HEK293 (cell line): ENCODE data around the gene ILRUN.
"Not testable (repeated sequence)": the region's sequence is repeated elsewhere in the genome, so short reads cannot be mapped to it uniquely, and the experiment has no call there.

Experiments used
- CTCF ChIA-PET: fragments of 350-600 bp; formaldehyde crosslinking; extraction: SDS; loops from one replicate; lab custom pipeline; 2021; ENCODE audit warnings: antibody characterized with exemption; lab: Yijun Ruan, JAX
- POLR2A ChIA-PET: fragments of 300-600 bp; formaldehyde crosslinking; extraction: SDS; loops from one replicate; lab custom pipeline; 2020; ENCODE audit warnings: antibody characterized with exemption, inconsistent platforms; lab: Yijun Ruan, JAX
- H3K27ac ChIP-seq: fragments of 200-500 bp; sonication (Bioruptor generic); 2 replicates; pipeline ENCODE4 v1.5.1; 2014; ENCODE audit warnings: low read depth, low read length, control low read depth, inconsistent platforms; ENCODE audit errors: extremely low read depth
- H3K36me3 ChIP-seq, 2 experiments: fragments of 200-500 bp in 1 of 2; sonication (Bioruptor generic) in 1 of 2; 1 replicate in 1 of 2; 2 replicates in 1 of 2; pipeline ENCODE4 v1.5.1; 2014 to 2017; ENCODE audit warnings: inconsistent platforms in 2 of 2, low read length in 2 of 2; ENCODE audit not compliant: control insufficient read depth in 2 of 2, insufficient read depth in 1 of 2
- H3K4me1 ChIP-seq: fragments of 200-500 bp; sonication (Bioruptor generic); 2 replicates; pipeline ENCODE4 v1.5.1; 2014; ENCODE audit warnings: mild to moderate bottlenecking, low read length, inconsistent platforms; ENCODE audit not compliant: control insufficient read depth, insufficient read depth
- H3K4me3 ChIP-seq: 2 replicates; pipeline ENCODE4 v1.5.1; 2011; ENCODE audit warnings: low read depth, mild to moderate bottlenecking, control low read depth, low read length, moderate library complexity
- H3K9me3 ChIP-seq: fragments of 200-500 bp; sonication (Bioruptor generic); 2 replicates; pipeline ENCODE4 v1.5.1; 2014; ENCODE audit warnings: low read depth, low read length, inconsistent platforms; ENCODE audit not compliant: control insufficient read depth, insufficient read depth
- ATF2 ChIP-seq: fragments of 450-650 bp; formaldehyde crosslinking; IDR thresholded peaks from 2 replicates; pipeline ENCODE4 v1.5.1; 2016; ENCODE audit warnings: missing biosample characterization, missing genetic modification characterization, low read depth
- GFI1B ChIP-seq: fragments of 450-650 bp; formaldehyde crosslinking; IDR thresholded peaks from 2 replicates; pipeline ENCODE4 v1.5.1; 2016; ENCODE audit warnings: missing biosample characterization, missing genetic modification characterization
- ZBTB11 ChIP-seq: fragments of 450-650 bp; formaldehyde crosslinking; conservative IDR thresholded peaks from 2 replicates; pipeline ENCODE4 v1.5.1; 2016; ENCODE audit warnings: low read depth, missing biosample characterization, missing genetic modification characterization
- ZBTB8A ChIP-seq: fragments of 450-650 bp; formaldehyde crosslinking; IDR thresholded peaks from 2 replicates; pipeline ENCODE4 v1.5.1; 2016; ENCODE audit warnings: missing biosample characterization, missing genetic modification characterization
- ZNF10 ChIP-seq: fragments of 450-650 bp; formaldehyde crosslinking; IDR thresholded peaks from 2 replicates; pipeline ENCODE4 v1.5.1; 2017; ENCODE audit warnings: missing biosample characterization, missing genetic modification characterization
- ZNF121 ChIP-seq: fragments of 450-650 bp; formaldehyde crosslinking; IDR thresholded peaks from 2 replicates; pipeline ENCODE4 v1.5.1; 2016; ENCODE audit warnings: missing biosample characterization, missing genetic modification characterization
- ZNF133 ChIP-seq: fragments of 450-650 bp; formaldehyde crosslinking; IDR thresholded peaks from 2 replicates; pipeline ENCODE4 v1.5.1; 2016; ENCODE audit warnings: missing biosample characterization, missing genetic modification characterization
- ZNF16 ChIP-seq: fragments of 450-650 bp; formaldehyde crosslinking; IDR thresholded peaks from 2 replicates; pipeline ENCODE4 v1.5.1; 2016; ENCODE audit warnings: low read depth, missing biosample characterization, missing genetic modification characterization
- ZNF324 ChIP-seq: fragments of 450-650 bp; formaldehyde crosslinking; IDR thresholded peaks from 2 replicates; pipeline ENCODE4 v1.5.1; 2016; ENCODE audit warnings: missing biosample characterization, missing genetic modification characterization
- ZNF354C ChIP-seq: fragments of 450-650 bp; formaldehyde crosslinking; IDR thresholded peaks from 2 replicates; pipeline ENCODE4 v1.5.1; 2016; ENCODE audit warnings: missing biosample characterization, missing genetic modification characterization, low read depth, borderline replicate concordance
- ZNF37A ChIP-seq: fragments of 450-650 bp; IDR thresholded peaks from 2 replicates; pipeline ENCODE4 v1.5.1; 2018; ENCODE audit warnings: missing biosample characterization, missing genetic modification characterization
- ZNF555 ChIP-seq: fragments of 450-650 bp; formaldehyde crosslinking; conservative IDR thresholded peaks from 2 replicates; pipeline ENCODE4 v1.5.1; 2017; ENCODE audit warnings: missing biosample characterization, mild to moderate bottlenecking, missing genetic modification characterization, inconsistent platforms
- ZNF558 ChIP-seq: fragments of 450-650 bp; formaldehyde crosslinking; IDR thresholded peaks from 2 replicates; pipeline ENCODE4 v1.5.1; 2016; ENCODE audit warnings: missing biosample characterization, missing genetic modification characterization
- ZNF600 ChIP-seq: fragments of 450-650 bp; formaldehyde crosslinking; IDR thresholded peaks from 2 replicates; pipeline ENCODE4 v1.5.1; 2016; ENCODE audit warnings: missing biosample characterization, missing genetic modification characterization
- ZNF629 ChIP-seq: fragments of 450-650 bp; formaldehyde crosslinking; IDR thresholded peaks from 2 replicates; pipeline ENCODE4 v1.5.1; 2017; ENCODE audit warnings: missing biosample characterization, missing genetic modification characterization
- TF ChIP-seq, protein P1 (sequence below): fragments of 450-650 bp; formaldehyde crosslinking; IDR thresholded peaks from 2 replicates; pipeline ENCODE4 v1.5.1; 2016; ENCODE audit warnings: missing biosample characterization, missing genetic modification characterization
- TF ChIP-seq, protein P2 (sequence below): fragments of 450-650 bp; formaldehyde crosslinking; IDR thresholded peaks from 2 replicates; pipeline ENCODE4; 2016; ENCODE audit warnings: missing biosample characterization, missing genetic modification characterization

The ILRUN gene

DNA sequence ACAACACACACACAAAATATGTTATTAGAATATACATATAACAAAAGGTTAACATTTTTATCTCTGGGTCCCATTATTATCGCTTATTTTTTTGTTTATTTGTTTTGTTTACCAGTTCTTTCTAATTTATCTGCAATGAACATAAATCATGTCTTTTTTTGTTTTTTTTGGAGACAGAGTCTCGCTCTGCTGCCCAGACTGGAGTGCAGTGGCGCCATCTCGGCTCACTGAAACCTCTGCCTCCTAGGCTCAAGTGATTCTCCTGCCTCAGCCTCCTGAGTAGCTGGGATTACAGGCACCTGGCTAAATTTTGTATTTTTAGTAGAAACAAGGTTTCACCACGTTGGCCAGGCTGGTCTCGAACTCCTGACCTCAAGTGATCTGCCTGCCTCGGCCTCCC lies 16.3 kb downstream of the ILRUN start:
- H3K9me3 ChIP-seq, POLR2A ChIA-PET, H3K4me3 ChIP-seq, H3K36me3 ChIP-seq, CTCF ChIA-PET: not testable (repeated sequence)
- peaks cover 15% of the 10 kb centered on the region for H3K4me1 ChIP-seq
- TF ChIP-seq, protein P1, sequence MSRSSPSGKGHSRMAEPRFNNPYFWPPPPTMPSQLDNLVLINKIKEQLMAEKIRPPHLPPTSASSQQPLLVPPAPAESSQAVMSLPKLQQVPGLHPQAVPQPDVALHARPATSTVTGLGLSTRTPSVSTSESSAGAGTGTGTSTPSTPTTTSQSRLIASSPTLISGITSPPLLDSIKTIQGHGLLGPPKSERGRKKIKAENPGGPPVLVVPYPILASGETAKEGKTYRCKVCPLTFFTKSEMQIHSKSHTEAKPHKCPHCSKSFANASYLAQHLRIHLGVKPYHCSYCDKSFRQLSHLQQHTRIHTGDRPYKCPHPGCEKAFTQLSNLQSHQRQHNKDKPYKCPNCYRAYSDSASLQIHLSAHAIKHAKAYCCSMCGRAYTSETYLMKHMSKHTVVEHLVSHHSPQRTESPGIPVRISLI = peak; percentile 58; the same call in 1 of the 2 replicates
- H3K27ac ChIP-seq = 0 out of 2 replicates have a peak overlapping the region, but pooled peaks have one; percentile 61

DNA sequence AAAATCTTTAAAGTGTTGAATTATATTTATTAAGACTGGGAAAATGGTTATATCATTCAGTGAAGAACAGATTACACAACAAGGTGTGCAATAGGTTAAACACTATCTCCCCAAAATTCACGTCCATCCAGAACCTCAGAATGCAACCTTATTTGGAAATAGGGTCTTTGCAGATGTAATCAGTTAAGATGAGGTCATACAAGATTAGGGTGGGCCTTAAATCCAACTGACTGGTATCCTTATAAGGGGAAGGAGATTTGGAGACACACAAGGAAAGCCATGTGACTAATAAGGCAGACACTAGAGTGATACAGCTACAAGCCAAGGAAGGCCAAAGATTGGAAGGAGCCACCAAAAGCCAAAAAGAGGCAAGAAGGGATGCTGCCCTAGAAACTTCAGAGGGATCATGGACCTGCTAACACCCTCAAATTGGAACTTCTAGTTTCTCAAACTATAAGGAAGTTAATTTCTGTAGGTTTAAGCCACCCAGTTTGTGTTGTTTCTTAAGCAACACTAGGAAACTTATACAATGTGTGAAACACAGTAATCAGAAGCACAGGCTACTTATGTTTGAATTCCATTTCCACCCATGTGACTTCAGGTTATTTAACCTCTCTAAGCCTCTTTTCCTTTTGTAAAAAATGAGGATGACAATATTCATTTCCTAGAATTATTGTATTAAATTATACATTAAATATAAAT lies 16.9 kb downstream of the ILRUN start:
- H3K4me3 ChIP-seq = no peak overlapping the region
- peak overlapping the region; percentile 61; the same call in 1 of the 2 replicates for H3K27ac ChIP-seq
- no peaks in the 10 kb centered on the region for H3K9me3 ChIP-seq
- CTCF ChIA-PET = no interaction called here
- TF ChIP-seq ZNF558 = no peak
- no peak for TF ChIP-seq GFI1B (tag by site-specific recombination)
- TF ChIP-seq ZNF555 (tag by site-specific recombination) = no peak
- no peak for TF ChIP-seq ZNF37A (tag by site-specific recombination)
- TF ChIP-seq ZBTB8A (tag by site-specific recombination) = no peak
- no peak for TF ChIP-seq ZNF121 (tag by site-specific recombination)
- TF ChIP-seq ATF2 (tag by site-specific recombination) = peak; percentile 87
- TF ChIP-seq ZNF10 (tag by site-specific recombination) = peak; percentile 65; the same call in 1 of the 2 replicates
- peak; percentile 70 for TF ChIP-seq ZBTB11 (tag by site-specific recombination)
- TF ChIP-seq ZNF324 = no peak
- TF ChIP-seq ZNF629 = peak; percentile 39; the same call in 1 of the 2 replicates
- TF ChIP-seq, all 188 proteins: peak for 4
- peaks cover 15% of the 10 kb centered on the region for H3K4me1 ChIP-seq
- POLR2A ChIA-PET = no interaction called here
- H3K36me3 ChIP-seq = no peaks in the 10 kb centered on the region; a peak in 1 of 3 replicates

DNA sequence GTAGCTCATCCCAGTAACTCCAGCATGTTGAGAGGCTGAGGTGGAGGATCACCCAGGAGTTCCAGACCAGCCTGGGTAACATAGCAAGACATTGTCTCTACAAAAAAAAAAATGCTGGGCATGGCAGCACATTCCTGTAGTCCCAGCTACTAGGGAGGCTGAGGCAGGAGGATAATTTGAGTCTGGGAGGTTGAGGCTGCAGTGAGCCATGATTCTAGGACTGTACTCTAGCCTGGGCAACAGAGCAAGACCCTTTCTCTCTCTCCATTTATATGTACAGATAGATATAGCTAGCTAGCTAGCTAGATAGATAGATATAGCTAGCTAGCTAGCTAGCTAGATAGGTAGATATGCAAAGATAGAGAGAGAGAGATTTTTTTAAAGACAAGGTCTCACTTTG lies 20.4 kb downstream of the ILRUN start:
- H3K4me3 ChIP-seq = no peak overlapping the region
- POLR2A ChIA-PET = interaction anchor here (0.7 to 0.9 kb wide), 2 partner anchors 11 to 20 kb away, joined by 3 to 5 read pairs; partner anchors contain the start of gene ILRUN
- no peaks in the 10 kb centered on the region for H3K9me3 ChIP-seq
- no peak overlapping the region for H3K27ac ChIP-seq
- peaks cover 11% of the 10 kb centered on the region for H3K4me1 ChIP-seq
- TF ChIP-seq ZNF121 (tag by site-specific recombination) = 0 out of 2 replicates have a peak, but pooled peaks have one; percentile 31
- peak; percentile 65 for TF ChIP-seq ZNF600 (tag by site-specific recombination)
- TF ChIP-seq ZNF133 (tag by site-specific recombination) = no peak
- TF ChIP-seq, protein P1 = no peak
- TF ChIP-seq, protein P2, sequence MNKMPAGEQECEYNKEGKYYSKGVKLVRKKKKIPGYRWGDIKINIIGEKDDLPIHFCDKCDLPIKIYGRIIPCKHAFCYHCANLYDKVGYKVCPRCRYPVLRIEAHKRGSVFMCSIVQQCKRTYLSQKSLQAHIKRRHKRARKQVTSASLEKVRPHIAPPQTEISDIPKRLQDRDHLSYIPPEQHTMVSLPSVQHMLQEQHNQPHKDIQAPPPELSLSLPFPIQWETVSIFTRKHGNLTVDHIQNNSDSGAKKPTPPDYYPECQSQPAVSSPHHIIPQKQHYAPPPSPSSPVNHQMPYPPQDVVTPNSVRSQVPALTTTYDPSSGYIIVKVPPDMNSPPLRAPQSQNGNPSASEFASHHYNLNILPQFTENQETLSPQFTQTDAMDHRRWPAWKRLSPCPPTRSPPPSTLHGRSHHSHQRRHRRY = no peak
- no peak for TF ChIP-seq ZNF16 (tag by site-specific recombination)
- no peak for TF ChIP-seq ZNF354C (tag by site-specific recombination)
- H3K36me3 ChIP-seq = no peaks in the 10 kb centered on the region; a peak in 1 of 3 replicates
- CTCF ChIA-PET = interaction anchor here (0.6 to 1.1 kb wide), 6 partner anchors 12 to 434 kb away, joined by 3 to 6 read pairs (median 4); no protein-coding TSS in a partner anchor

DNA sequence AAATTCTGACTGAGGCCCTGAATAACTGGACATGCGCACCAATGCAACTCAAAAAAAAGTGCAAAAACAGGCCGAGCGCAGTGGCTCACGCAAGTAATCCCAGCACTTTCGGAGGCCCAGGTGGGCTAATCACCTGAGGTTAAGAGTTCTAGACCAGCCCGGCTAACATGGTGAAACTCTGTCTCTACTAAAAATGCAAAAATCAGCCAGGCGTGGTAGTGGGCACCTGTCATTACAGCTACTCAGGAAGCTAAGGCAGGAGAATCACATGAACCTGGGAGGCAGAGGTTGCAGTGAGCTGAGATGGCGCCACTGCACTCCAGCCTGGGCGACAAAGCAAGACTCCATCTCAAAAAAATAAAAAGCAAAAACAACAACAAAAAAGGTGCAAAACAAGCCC lies 21.6 kb downstream of the ILRUN start:
- H3K4me1 ChIP-seq, CTCF ChIA-PET, H3K9me3 ChIP-seq, H3K36me3 ChIP-seq, H3K27ac ChIP-seq, H3K4me3 ChIP-seq: not testable (repeated sequence)
- POLR2A ChIA-PET = interaction anchor here (0.6 to 0.9 kb wide), 2 partner anchors 38 to 40 kb away, joined by 3 read pairs; no protein-coding TSS in a partner anchor
